Neural cell (in vitro differentiated cells): ENCODE data around the gene SPRED1. TPM values are rescaled to one million over a fixed set of nuclear protein-coding genes. Genes with fewer than 3 reads are reported as not detected.

Experiments
- H2AFZ ChIP-seq: fragments of 200-600, 300-800 bp; sonication (generic), shearing (Covaris generic); 2 replicates; pipeline ENCODE4 v1.6.0; 2014; ENCODE audit warnings: low read depth, mild to moderate bottlenecking, antibody characterized with exemption, low read length, moderate library complexity
- H3F3A ChIP-seq: fragments of 200-600 bp; shearing (Covaris generic); 2 replicates; pipeline ENCODE4 v1.6.1; 2016; ENCODE audit warnings: mild to moderate bottlenecking, moderate library complexity, mixed read lengths, antibody characterized with exemption, low read length; ENCODE audit not compliant: insufficient read depth, poor library complexity, severe bottlenecking
- H3K27ac ChIP-seq: fragments of 200-600, 300-800 bp; sonication (generic), shearing (Covaris generic); 2 replicates; pipeline ENCODE4 v1.5.1; 2014; ENCODE audit warnings: mild to moderate bottlenecking, low read length, moderate library complexity
- H3K27me3 ChIP-seq: fragments of 300-800, 200-600 bp; sonication (generic), shearing (Covaris generic); 2 replicates; pipeline ENCODE4 v1.6.0; 2014; ENCODE audit warnings: mild to moderate bottlenecking, low read depth, low read length, moderate library complexity; ENCODE audit not compliant: insufficient read depth
- H3K36me3 ChIP-seq: fragments of 300-800, 200-600 bp; sonication (generic), shearing (Covaris generic); 2 replicates; pipeline ENCODE4 v1.5.1; 2014; ENCODE audit warnings: mild to moderate bottlenecking, antibody characterized with exemption, low read length, moderate library complexity; ENCODE audit not compliant: insufficient read depth
- H3K4me2 ChIP-seq: fragments of 300-800, 200-600 bp; sonication (generic), shearing (Covaris generic); 2 replicates; pipeline ENCODE4 v1.6.0; 2014; ENCODE audit warnings: mild to moderate bottlenecking, low read length
- H3K4me3 ChIP-seq: fragments of 300-800, 200-600 bp; sonication (generic), shearing (Covaris generic); 2 replicates; pipeline ENCODE4 v1.5.1; 2014; ENCODE audit warnings: mild to moderate bottlenecking, low read length, moderate library complexity
- H3K79me2 ChIP-seq: fragments of 200-600 bp; shearing (Covaris generic); replicated peaks from 2 replicates; pipeline ENCODE4 v1.6.0; 2014; ENCODE audit warnings: mild to moderate bottlenecking, low read length, moderate library complexity; ENCODE audit not compliant: insufficient read depth
- H3K9ac ChIP-seq: fragments of 300-800, 200-600 bp; sonication (generic), shearing (Covaris generic); 2 replicates; pipeline ENCODE4 v1.6.1; 2016; ENCODE audit warnings: mild to moderate bottlenecking, low read length, mixed read lengths
- H3K9me2 ChIP-seq: fragments of 200-600 bp; shearing (Covaris generic); 2 replicates; pipeline ENCODE4 v1.6.1; 2016; ENCODE audit warnings: mild to moderate bottlenecking, low read length, mixed read lengths; ENCODE audit not compliant: insufficient read depth
- H3K9me3 ChIP-seq: fragments of 200-600, 300-800 bp; sonication (generic), shearing (Covaris generic); 2 replicates; pipeline ENCODE4 v1.6.1; 2016; ENCODE audit warnings: mild to moderate bottlenecking, mixed run types, low read length, moderate library complexity, mixed read lengths
- H4K20me1 ChIP-seq: fragments of 200-600 bp; shearing (Covaris generic); 2 replicates; pipeline ENCODE4 v1.6.1; 2016; ENCODE audit warnings: mild to moderate bottlenecking, mixed run types; ENCODE audit not compliant: insufficient read depth
- CTCF ChIP-seq: fragments of 450-650 bp; IDR thresholded peaks from 2 replicates; pipeline ENCODE4 v1.5.1; 2014; ENCODE audit warnings: antibody characterized with exemption, mild to moderate bottlenecking, moderate library complexity; ENCODE audit not compliant: poor library complexity, severe bottlenecking
- EP300 ChIP-seq: fragments of 450-650 bp; conservative IDR thresholded peaks from 2 replicates; pipeline ENCODE4 v1.6.1; 2014; ENCODE audit warnings: antibody characterized with exemption, mild to moderate bottlenecking, moderate library complexity; ENCODE audit not compliant: poor library complexity, severe bottlenecking
- EZH2 ChIP-seq: fragments of 200-600, 300-800 bp; shearing (Covaris generic), sonication (generic); IDR thresholded peaks from 2 replicates; pipeline ENCODE4 v1.6.1; 2014; ENCODE audit warnings: antibody characterized with exemption, low read length, borderline replicate concordance, mild to moderate bottlenecking; ENCODE audit not compliant: insufficient read depth, poor library complexity, severe bottlenecking
- MXI1 ChIP-seq: fragments of 450-650 bp; conservative IDR thresholded peaks from 2 replicates; pipeline ENCODE4 v1.6.1; 2014; ENCODE audit warnings: antibody characterized with exemption, mild to moderate bottlenecking; ENCODE audit not compliant: poor library complexity, severe bottlenecking
- POLR2AphosphoS5 ChIP-seq: IDR thresholded peaks from 2 replicates; pipeline ENCODE4 v1.6.1; 2012
- RAD21 ChIP-seq: fragments of 450-650 bp; conservative IDR thresholded peaks from 2 replicates; pipeline ENCODE4 v1.6.1; 2014; ENCODE audit warnings: antibody characterized with exemption, mild to moderate bottlenecking, moderate library complexity
- SMC3 ChIP-seq: fragments of 450-650 bp; conservative IDR thresholded peaks from 2 replicates; pipeline ENCODE4 v1.6.1; 2014; ENCODE audit warnings: antibody characterized with exemption, mild to moderate bottlenecking, moderate library complexity; ENCODE audit not compliant: poor library complexity
- TAF1 ChIP-seq: IDR thresholded peaks from 2 replicates; pipeline ENCODE4 v1.6.1; 2012; ENCODE audit warnings: low read depth
- polyA plus RNA-seq: library from polyadenylated mRNA; depleted of rRNA; stranded (reverse); fragments of >200 nt; gene quantifications from 2 replicates; pipeline ENCODE4 v1.2.3, GENCODE V29; 2014

Gene SPRED1
- polyA plus RNA-seq, 1 donor from 2014 or later: 12.0 TPM

GRCh38 chr15:38220606-38221273 lies 31.9 kb upstream of the SPRED1 start:
- Histone ChIP-seq H3K27ac (no peak overlapping the region), H3K27me3 (no peaks in the 10 kb centered on the region), H3K4me2 (no peak overlapping the region), H3K36me3 (no peaks in the 10 kb centered on the region), H3K9ac (no peak overlapping the region), H3K9me3 (no peaks in the 10 kb centered on the region), H3K9me2 (no peaks in the 10 kb centered on the region), H3K4me3 (no peak overlapping the region), H3F3A (no peaks in the 10 kb centered on the region), H4K20me1 (no peaks in the 10 kb centered on the region), H2AFZ (no peak overlapping the region), H3K79me2 (no peaks in the 10 kb centered on the region)
- TF ChIP-seq EZH2 (no peak), RAD21 (no peak), CTCF (no peak)

GRCh38 chr15:38224486-38224885 lies 28.1 kb upstream of the SPRED1 start:
- no peaks in the 10 kb centered on the region for H3K9me2 ChIP-seq
- no peaks in the 10 kb centered on the region for H3K79me2 ChIP-seq
- no peaks in the 10 kb centered on the region for H3K27me3 ChIP-seq
- no peak overlapping the region for H3K27ac ChIP-seq
- H3K9ac ChIP-seq: no peak overlapping the region
- no peaks in the 10 kb centered on the region for H3F3A ChIP-seq
- no peak overlapping the region for H3K4me3 ChIP-seq
- no peak for TF ChIP-seq POLR2AphosphoS5
- no peak for TF ChIP-seq MXI1
- no peak for TF ChIP-seq SMC3
- no peak for TF ChIP-seq CTCF
- no peak for TF ChIP-seq EP300
- no peak for TF ChIP-seq RAD21
- no peak for TF ChIP-seq TAF1
- no peak for TF ChIP-seq EZH2
- H3K4me2 ChIP-seq: no peak overlapping the region
- H4K20me1 ChIP-seq: no peaks in the 10 kb centered on the region
- H2AFZ ChIP-seq: no peak overlapping the region
- no peaks in the 10 kb centered on the region for H3K9me3 ChIP-seq
- H3K36me3 ChIP-seq: no peaks in the 10 kb centered on the region

GRCh38 chr15:38225381-38225780 lies 27.3 kb upstream of the SPRED1 start:
- no peaks in the 10 kb centered on the region for H3K36me3 ChIP-seq
- H3K9ac ChIP-seq: no peak overlapping the region
- H3K27ac ChIP-seq: no peak overlapping the region
- no peak overlapping the region for H3K4me2 ChIP-seq
- H2AFZ ChIP-seq: no peak overlapping the region
- H3K4me3 ChIP-seq: no peak overlapping the region
- no peaks in the 10 kb centered on the region for H4K20me1 ChIP-seq
- no peaks in the 10 kb centered on the region for H3K9me2 ChIP-seq
- H3K27me3 ChIP-seq: no peaks in the 10 kb centered on the region
- no peak for TF ChIP-seq RAD21
- no peak for TF ChIP-seq TAF1
- no peaks in the 10 kb centered on the region for H3K9me3 ChIP-seq
- H3K79me2 ChIP-seq: no peaks in the 10 kb centered on the region
- H3F3A ChIP-seq: no peaks in the 10 kb centered on the region
